Pancreas (tissue), 10 donors: ENCODE results near the gene ADARB1. TPM values are rescaled to one million over a fixed set of nuclear protein-coding genes. Genes with fewer than 3 reads are reported as not detected.
A peak's percentile ranks its signal among the peaks of the same experiment; 100 is the strongest.
"Not testable (repeated sequence)": the region's sequence is repeated elsewhere in the genome, so short reads cannot be mapped to it uniquely, and the experiment has no call there.

Source experiments
- ATAC-seq, 4 donors: fragments of 200-7000 bp; cut with Tn5 transposase; one replicate each; pipeline versions ENCODE4 v1.8.0 to v1.9.1; 2020; ENCODE audit warnings: mild to moderate bottlenecking in 4 of 4, moderate library complexity in 4 of 4
- DNase-seq, 6 donors: peaks; one replicate each; pipeline ENCODE4 v3.0.0-alpha.2; 2020
- FAIRE-seq: peaks from 2 replicates; lab custom pipeline; 2012; peaks lifted over from hg19 to GRCh38; lab: Jason Lieb, UNC
- H3K27ac ChIP-seq, 4 donors: fragments of 200-600 bp; sonication (generic); 1 replicate in 3 of 4; 2 replicates in 1 of 4; pipeline versions ENCODE4 v1.5.0 to v1.8.0; 2020
- H3K27me3 ChIP-seq, 4 donors: fragments of 200-600 bp; one replicate each; pipeline ENCODE4 v1.8.0; 2021
- H3K36me3 ChIP-seq, 3 donors: fragments of 200-600 bp; sonication (generic) in 1 of 3; one replicate each; pipeline versions ENCODE4 v1.5.0 to v1.8.0; 2020 to 2021
- H3K4me1 ChIP-seq, 3 donors: fragments of 200-600 bp; one replicate each; pipeline ENCODE4 v1.8.0; 2021
- H3K4me3 ChIP-seq, 4 donors: fragments of 200-600 bp; sonication (generic) in 2 of 4; one replicate each; pipeline versions ENCODE4 v1.5.0 to v1.8.0; 2020 to 2021
- H3K9me3 ChIP-seq, 4 donors: fragments of 200-600 bp; one replicate each; pipeline ENCODE4 v1.8.0; 2021
- WGBS, 2 donors: extraction: QIAGEN DNeasy Blood & Tissue Kit; methylation state at CpG; one replicate each; pipeline ENCODE4 v1.1.7; 2013; 5-methylcytosine and 5-hydroxymethylcytosine counted together
- intact Hi-C, 3 donors: fragments of 100-400 bp; cut with DNase I; formaldehyde crosslinking; loops; one replicate each; pipeline versions ENCODE4 v1.11.1 to v1.14.2; 2022
- polyA plus RNA-seq, 2 donors: library from polyadenylated mRNA; stranded (reverse); fragments of 200-250 nt; gene quantifications; one replicate each; pipeline ENCODE4 v1.2.3, GENCODE V29; 2013
- total RNA-seq, 6 donors: library from RNA; stranded (reverse); fragmentation: NEBNext Ultra II Directional in 4 of 6; extraction: Animal tissue kit (Norgen Biotek cat#: 25700) in 4 of 6; gene quantifications; one replicate each; pipeline versions ENCODE4 v1.2.1 to v1.2.4, GENCODE V29; 2021 to 2023
- TF ChIP-seq, protein P1 (sequence below), 4 donors: fragments of 200-600 bp; sonication (generic) in 3 of 4; IDR thresholded peaks; one replicate each; pipeline versions ENCODE4 v1.5.0 to v1.8.0; 2021; ENCODE audit warnings: antibody characterized with exemption in 4 of 4
- donor health status: healthy with polysubstance abuse.
- donor health status: DM: no; HTN: no; CAD: no; lungs with moderate emphysema.
- donor health status: DM: no; HTN: no; CAD: no.
- donor health status: control.
- donor health status: control.
- donor health status: Bipolar disorder and iron deficiency.
- donor health status: DM: yes; HTN: yes; CAD: no.
- donor health status: DM: no; HTN: no; CAD: no.
- donor health status: DM: no; HTN: no; CAD: no.
- donor health status: DM: yes; HTN: yes; CAD: no.

The ADARB1 gene, protein sequence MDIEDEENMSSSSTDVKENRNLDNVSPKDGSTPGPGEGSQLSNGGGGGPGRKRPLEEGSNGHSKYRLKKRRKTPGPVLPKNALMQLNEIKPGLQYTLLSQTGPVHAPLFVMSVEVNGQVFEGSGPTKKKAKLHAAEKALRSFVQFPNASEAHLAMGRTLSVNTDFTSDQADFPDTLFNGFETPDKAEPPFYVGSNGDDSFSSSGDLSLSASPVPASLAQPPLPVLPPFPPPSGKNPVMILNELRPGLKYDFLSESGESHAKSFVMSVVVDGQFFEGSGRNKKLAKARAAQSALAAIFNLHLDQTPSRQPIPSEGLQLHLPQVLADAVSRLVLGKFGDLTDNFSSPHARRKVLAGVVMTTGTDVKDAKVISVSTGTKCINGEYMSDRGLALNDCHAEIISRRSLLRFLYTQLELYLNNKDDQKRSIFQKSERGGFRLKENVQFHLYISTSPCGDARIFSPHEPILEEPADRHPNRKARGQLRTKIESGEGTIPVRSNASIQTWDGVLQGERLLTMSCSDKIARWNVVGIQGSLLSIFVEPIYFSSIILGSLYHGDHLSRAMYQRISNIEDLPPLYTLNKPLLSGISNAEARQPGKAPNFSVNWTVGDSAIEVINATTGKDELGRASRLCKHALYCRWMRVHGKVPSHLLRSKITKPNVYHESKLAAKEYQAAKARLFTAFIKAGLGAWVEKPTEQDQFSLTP
- total RNA-seq (10 to 100 TPM in 1 of 6 donors, 1 to 10 TPM in 5; 5.4 to 10.1 (median 6.3) TPM), polyA plus RNA-seq (1 to 10 TPM; 5.6 to 7.9 TPM)

DNA sequence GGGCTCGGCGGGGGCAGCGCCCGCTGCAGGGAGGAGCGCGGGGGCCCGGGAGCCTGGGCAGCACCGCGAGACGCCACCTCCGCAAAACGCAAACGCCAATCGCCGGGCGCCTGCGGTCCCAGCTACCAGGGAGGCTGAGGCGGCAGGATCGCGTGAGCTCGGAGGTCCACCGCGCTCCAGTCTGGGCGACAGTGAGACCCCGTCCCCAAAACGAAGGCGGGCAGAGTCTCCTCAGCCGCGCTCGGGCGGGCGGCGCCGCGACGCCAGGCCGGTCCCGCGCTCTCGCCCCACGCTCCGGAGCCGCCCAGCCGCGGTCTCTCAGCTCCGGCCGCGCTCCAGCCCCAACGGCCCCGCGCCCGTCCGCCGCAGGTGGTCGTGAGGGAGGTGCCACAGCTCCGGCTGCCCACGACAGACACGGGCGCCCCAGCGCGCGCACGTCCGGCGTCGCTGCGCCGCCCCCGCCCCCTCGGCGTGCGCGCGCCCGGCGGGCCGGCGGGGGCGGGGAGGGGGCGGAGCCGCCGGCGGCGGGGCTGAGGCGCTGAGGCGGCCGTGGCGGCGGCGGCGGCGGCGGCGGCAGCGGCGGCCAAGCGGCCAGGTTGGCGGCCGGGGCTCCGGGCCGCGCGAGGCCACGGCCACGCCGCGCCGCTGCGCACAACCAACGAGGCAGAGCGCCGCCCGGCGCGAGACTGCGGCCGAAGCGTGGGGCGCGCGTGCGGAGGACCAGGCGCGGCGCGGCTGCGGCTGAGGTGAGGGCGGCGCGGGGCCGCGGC is at the start of gene ADARB1:
Gene ADARB1 (plus strand): TSS at position 533 of the 770 bp plus-strand sequence. CDS start 97,077 bp downstream, outside the sequence.
- FAIRE-seq: no peak

DNA sequence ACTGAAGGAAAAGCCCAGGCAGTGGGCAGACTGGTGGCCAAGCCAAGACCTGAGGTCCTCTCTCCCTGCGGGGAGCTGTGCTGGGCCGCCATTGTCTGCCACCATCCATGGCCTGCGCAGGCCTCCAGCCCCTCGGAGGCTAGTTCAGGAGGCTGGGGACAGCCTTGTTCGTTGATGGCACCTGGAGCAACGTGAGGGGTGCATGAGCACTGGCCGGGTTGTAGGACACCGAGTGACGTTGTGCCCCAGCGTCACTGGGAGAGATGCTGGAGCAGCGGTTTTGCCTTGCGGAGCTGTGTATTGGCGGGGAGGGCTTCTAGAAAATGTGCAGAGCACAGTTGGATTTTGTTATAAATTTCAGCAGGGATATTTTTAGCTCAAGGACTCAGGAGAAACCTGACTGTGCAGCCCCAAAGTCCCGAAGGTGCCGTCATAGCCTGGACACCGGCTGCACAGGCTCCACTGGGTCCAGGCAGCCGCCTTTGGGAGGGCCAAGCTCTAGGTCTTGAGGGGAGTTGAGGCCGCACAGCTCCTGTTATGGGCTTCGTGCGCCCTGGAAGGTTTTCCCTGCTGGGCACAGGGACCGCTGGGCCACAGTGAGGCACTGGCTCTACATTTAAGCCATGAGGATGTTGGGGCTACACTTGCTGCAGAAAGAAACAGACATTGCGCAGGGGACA is 48.2 kb upstream of the ADARB1 start:
- TF ChIP-seq, protein P1, sequence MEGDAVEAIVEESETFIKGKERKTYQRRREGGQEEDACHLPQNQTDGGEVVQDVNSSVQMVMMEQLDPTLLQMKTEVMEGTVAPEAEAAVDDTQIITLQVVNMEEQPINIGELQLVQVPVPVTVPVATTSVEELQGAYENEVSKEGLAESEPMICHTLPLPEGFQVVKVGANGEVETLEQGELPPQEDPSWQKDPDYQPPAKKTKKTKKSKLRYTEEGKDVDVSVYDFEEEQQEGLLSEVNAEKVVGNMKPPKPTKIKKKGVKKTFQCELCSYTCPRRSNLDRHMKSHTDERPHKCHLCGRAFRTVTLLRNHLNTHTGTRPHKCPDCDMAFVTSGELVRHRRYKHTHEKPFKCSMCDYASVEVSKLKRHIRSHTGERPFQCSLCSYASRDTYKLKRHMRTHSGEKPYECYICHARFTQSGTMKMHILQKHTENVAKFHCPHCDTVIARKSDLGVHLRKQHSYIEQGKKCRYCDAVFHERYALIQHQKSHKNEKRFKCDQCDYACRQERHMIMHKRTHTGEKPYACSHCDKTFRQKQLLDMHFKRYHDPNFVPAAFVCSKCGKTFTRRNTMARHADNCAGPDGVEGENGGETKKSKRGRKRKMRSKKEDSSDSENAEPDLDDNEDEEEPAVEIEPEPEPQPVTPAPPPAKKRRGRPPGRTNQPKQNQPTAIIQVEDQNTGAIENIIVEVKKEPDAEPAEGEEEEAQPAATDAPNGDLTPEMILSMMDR (IDR thresholded peaks at IDR 0.05): no peak
- H3K9me3 ChIP-seq: no peaks in the 10 kb centered on the region
- no peak overlapping the region for H3K4me3 ChIP-seq
- no peak overlapping the region for H3K27ac ChIP-seq
- 78 to 89% methylated on average over 22 of the region's 22 CpGs for WGBS, 2 donors
- no peak for FAIRE-seq
- no peaks in the 10 kb centered on the region for H3K27me3 ChIP-seq
- no peaks in the 10 kb centered on the region for H3K36me3 ChIP-seq
- ATAC-seq: no peak
- no peaks in the 10 kb centered on the region for H3K4me1 ChIP-seq
- no peak for DNase-seq
- intact Hi-C loops: no loop called here

More for the DNA sequence above, at the start of gene ADARB1:
- intact Hi-C loops: no loop called here
- ATAC-seq: peak; percentile 79 to 88 (median 84)
- peak; percentile 49 to 87 (median 70) for DNase-seq
- peak within 1 kb of the TSS; percentile 75 to 91 (median 88) for H3K4me3 ChIP-seq
- H3K9me3 ChIP-seq: no peaks in the 10 kb centered on the region
- H3K36me3 ChIP-seq: no peaks in the 10 kb centered on the region
- H3K27ac ChIP-seq: peak within 1 kb of the TSS; percentile 76 to 86 (median 84)
- H3K27me3 ChIP-seq: no peaks in the 10 kb centered on the region
- 1% methylated on average over 63 to 132 of the region's 132 CpGs for WGBS, 2 donors
- TF ChIP-seq, protein P1 (IDR thresholded peaks at IDR 0.05): no peak
- no peaks in the 10 kb centered on the region for H3K4me1 ChIP-seq

DNA sequence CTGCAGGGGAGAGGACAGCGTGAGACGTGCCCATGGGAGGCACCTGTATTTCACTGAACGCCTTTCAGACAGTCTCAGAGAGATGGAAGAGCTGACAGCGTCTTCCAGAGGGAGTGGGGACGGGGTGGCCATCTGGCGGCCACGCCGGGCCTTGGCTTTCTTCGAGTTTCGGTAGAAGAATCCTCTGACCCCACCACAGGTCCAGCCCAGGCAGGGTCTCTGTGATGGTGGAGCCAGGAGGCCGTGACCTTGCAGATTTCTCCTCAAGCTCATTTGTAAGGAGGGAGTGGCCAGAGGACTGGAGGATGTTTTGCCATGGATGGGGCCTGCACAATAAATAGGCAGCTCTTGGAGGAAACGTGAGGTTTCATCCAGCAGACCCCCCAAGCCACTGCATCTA is 47.6 kb upstream of the ADARB1 start:
- TF ChIP-seq, protein P1 (IDR thresholded peaks at IDR 0.05): no peak
- FAIRE-seq: no peak
- H3K4me3 ChIP-seq: no peak overlapping the region
- intact Hi-C loops: no loop called here
- ATAC-seq: no peak
- H3K27ac ChIP-seq: no peak overlapping the region
- no peaks in the 10 kb centered on the region for H3K36me3 ChIP-seq
- DNase-seq: no peak
- 79 to 84% methylated on average over 12 of the region's 12 CpGs for whole genome bisulfite sequencing, 2 donors
- peaks cover 0 to 4% (median 3%) of the 10 kb centered on the region in 3 donors for H3K4me1 ChIP-seq
- H3K27me3 ChIP-seq: no peaks in the 10 kb centered on the region
- H3K9me3 ChIP-seq: no peaks in the 10 kb centered on the region

DNA sequence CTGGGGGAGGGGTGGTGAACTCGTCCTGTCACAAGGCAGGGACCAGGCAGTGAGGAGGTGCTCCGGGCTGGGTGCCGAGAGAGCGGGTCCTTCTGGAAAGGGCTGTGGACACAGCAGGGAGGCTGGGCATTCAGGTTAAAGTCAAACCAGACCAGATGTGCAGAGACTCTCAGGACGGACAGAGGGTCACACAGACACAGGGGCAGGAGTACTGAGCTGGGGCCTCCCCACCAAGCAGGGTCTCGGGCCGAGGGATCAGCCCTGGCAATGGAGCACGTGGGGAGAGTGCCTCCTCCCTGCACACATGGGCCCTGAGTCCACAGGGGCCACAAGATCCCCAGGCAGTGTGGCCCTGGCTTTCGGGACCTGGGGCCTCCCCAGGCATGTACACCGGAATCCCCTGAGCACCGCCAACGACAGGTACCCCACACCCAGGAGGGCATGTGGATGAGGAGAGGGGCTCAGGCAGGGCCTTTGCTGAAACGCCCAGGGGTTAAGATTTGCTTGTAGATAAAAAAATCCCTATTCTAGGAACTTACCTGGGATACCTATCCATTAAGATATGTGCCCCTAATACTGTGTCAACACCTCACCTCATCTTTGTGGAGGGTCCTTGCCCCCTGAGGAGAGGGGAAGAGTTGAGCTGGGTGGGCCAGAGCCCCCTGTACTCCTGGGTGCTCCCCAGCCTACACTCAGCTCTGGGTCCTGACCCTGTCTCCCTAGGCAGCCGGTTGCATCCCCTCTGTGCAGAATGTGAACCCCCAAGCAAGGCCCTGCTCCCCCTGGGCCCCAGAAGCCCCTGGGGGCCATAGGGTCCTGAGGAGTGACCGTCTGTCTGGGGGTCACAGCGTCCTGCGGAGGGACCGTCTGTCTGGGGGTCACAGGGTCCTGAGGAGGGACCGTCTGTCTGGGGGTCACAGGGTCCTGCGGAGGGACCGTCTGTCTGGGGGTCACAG is 46.9 kb upstream of the ADARB1 start:
- TF ChIP-seq, protein P1 (IDR thresholded peaks at IDR 0.05): no peak
- intact Hi-C loops: no loop called here
- WGBS, 2 donors: 68 to 79% methylated on average over 19 to 21 of the region's 21 CpGs
- Histone ChIP-seq H3K27ac (no peak overlapping the region), H3K9me3 (no peaks in the 10 kb centered on the region), H3K4me1 (peaks cover 0 to 4% (median 3%) of the 10 kb centered on the region in 3 donors), H3K27me3 (no peaks in the 10 kb centered on the region), H3K4me3 (no peak overlapping the region), H3K36me3 (no peaks in the 10 kb centered on the region)
- DNase-seq: no peak
- no peak for ATAC-seq
- no peak for FAIRE-seq

DNA sequence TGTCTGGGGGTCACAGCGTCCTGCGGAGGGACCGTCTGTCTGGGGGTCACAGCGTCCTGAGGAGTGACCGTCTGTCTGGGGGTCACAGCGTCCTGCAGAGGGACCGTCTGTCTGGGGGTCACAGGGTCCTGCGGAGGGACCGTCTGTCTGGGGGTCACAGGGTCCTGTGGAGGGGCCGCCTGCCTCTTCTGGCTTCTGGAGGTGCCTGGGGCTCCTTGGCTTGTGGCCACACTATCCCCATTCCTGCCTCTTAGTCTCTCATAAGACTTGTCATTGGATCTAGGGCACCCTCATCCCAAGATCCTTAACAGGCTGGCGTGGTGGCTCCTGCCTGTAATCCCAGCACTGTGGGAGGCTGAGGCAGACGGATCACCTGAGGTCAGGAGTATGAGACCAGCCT is 45.7 kb upstream of the ADARB1 start:
- H3K27ac ChIP-seq, FAIRE-seq, intact Hi-C loops, H3K27me3 ChIP-seq, H3K4me1 ChIP-seq, H3K36me3 ChIP-seq, DNase-seq, H3K9me3 ChIP-seq, ATAC-seq, H3K4me3 ChIP-seq: not testable (repeated sequence)
- WGBS, 2 donors: 80 to 82% methylated on average over 12 of the region's 12 CpGs
